ENCODE results near the gene ZFAND5.
A peak's percentile ranks its signal among the peaks of the same experiment; 100 is the strongest.

The ZFAND5 gene

GRCh38 chr9:72333197-72333596 lies 31.8 kb downstream of the ZFAND5 start:
- no peak for TF ChIP-seq CTCF (IDR thresholded peaks at IDR 0.05; ENCODE audit: insufficient read depth, missing control alignments)
- peak; percentile 97 for FAIRE-seq

GRCh38 chr9:72332351-72332750 lies 32.7 kb downstream of the ZFAND5 start:
- FAIRE-seq (peak; percentile 58), DNase-seq (ENCODE audit: insufficient read length, low spot score) (no peak)
- no peak for TF ChIP-seq CTCF (IDR thresholded peaks at IDR 0.05; ENCODE audit: insufficient read depth, missing control alignments)

More at GRCh38 chr9:72333197-72333596, 31.8 kb downstream of the ZFAND5 start:
- DNase-seq (ENCODE audit: insufficient read length, low spot score) = no peak

- FAIRE-seq (no peak), DNase-seq (ENCODE audit: insufficient read length, low spot score) (no peak)
- TF ChIP-seq CTCF (IDR thresholded peaks at IDR 0.05; ENCODE audit: insufficient read depth, missing control alignments) = no peak
These were observed 37.4 kb downstream of the ZFAND5 start for GRCh38 chr9:72327631-72328030.

- no peak for FAIRE-seq
- no peak for DNase-seq (ENCODE audit: insufficient read length, low spot score)
- no peak for TF ChIP-seq CTCF (IDR thresholded peaks at IDR 0.05; ENCODE audit: insufficient read depth, missing control alignments)
These were observed 38.4 kb downstream of the ZFAND5 start for GRCh38 chr9:72326641-72327040.

DNA sequence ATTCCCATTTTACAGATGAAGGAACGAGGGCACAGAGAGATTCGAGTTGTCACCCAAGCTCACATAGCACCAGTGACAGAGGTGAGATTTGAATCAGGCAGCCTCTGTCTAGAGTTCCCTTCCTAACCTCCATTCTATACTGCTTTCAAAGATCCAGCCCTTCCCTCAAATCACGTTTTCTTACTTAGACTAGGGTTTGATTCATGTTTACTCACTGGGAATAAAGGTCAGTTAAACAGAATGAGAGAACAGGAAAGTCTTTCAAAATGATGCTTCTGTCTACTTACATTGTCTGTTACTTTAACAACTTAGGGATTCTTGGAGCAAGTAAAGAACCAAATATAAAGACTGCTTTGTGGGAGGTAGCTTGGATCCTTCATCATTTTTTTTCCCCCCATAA lies 40.0 kb downstream of the ZFAND5 start:
- FAIRE-seq = no peak
- DNase-seq (ENCODE audit: insufficient read length, low spot score) = no peak
- TF ChIP-seq CTCF (IDR thresholded peaks at IDR 0.05; ENCODE audit: insufficient read depth, missing control alignments) = no peak

DNA sequence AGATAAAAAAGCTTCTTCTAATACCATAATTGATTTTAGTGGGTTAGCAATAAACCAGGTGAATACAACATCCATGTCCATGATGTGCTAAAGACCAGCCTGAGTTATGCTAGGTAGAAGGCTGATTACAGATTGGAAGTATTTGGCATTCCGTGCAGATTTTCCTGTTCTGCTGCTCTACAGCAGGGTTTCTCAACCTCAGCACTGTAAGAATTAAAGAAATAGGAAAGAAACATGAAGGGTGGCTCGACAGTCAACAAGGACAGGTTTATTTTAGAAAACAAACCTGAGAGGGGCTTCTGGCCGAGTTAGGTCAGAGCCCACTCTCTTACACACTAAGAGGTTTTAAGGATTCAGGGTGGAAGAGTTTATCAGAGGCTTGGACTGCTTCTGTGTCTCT lies 42.3 kb downstream of the ZFAND5 start:
- DNase-seq (ENCODE audit: insufficient read length, low spot score) = no peak
- no peak for TF ChIP-seq CTCF (IDR thresholded peaks at IDR 0.05; ENCODE audit: insufficient read depth, missing control alignments)
- no peak for FAIRE-seq

DNA sequence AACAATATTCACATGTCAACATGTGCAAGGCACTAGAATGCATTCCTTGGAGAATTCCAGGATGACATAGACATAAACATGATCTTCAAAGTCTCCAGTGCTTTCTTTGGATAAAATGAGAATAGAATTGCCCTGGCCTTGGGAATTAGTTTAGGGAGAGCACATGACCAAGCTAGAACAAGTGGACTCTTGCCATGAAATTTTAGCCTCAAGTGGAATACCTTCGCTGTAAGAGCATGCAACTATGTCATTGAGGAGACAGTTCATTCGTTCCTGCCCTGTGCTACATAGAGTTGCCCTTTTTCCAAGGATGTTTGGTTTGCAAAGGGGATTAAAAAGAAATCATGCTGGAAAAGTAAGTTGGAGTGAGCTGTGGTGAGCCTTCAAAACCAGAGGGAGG lies 42.7 kb downstream of the ZFAND5 start:
- no peak for TF ChIP-seq CTCF (IDR thresholded peaks at IDR 0.05; ENCODE audit: insufficient read depth, missing control alignments)
- DNase-seq (ENCODE audit: insufficient read length, low spot score) = no peak
- no peak for FAIRE-seq

Data from D721Med (cell line).